BLaER1 treated with 17β-estradiol and CSF1 and Interleukin-3, amounts not matched to agents 10 nM and 100 nM (cell line): ENCODE measurements around the gene PPT2.
"Not testable (repeated sequence)": the region's sequence is repeated elsewhere in the genome, so short reads cannot be mapped to it uniquely, and the experiment has no call there.

ENCODE experiments used
- H3K27ac ChIP-seq, 11 experiments: shearing (Covaris generic); formaldehyde crosslinking; 2 replicates each; pipeline ENCODE4 v1.8.1; 2022
- H3K27me3 ChIP-seq, 11 experiments: shearing (Covaris generic); formaldehyde crosslinking; 2 replicates each; pipeline ENCODE4 v1.8.1; 2022
- H3K36me3 ChIP-seq, 11 experiments: shearing (Covaris generic); formaldehyde crosslinking; 2 replicates each; pipeline ENCODE4 v1.8.1; 2022
- H3K4me1 ChIP-seq, 10 experiments: shearing (Covaris generic); formaldehyde crosslinking; 2 replicates each; pipeline ENCODE4 v1.8.1; 2022
- H3K4me2 ChIP-seq, 11 experiments: shearing (Covaris generic); formaldehyde crosslinking; 2 replicates each; pipeline ENCODE4 v1.8.1; 2022
- H3K4me3 ChIP-seq, 10 experiments: shearing (Covaris generic); formaldehyde crosslinking; 2 replicates each; pipeline ENCODE4 v1.8.1; 2022
- H3K9ac ChIP-seq, 11 experiments: shearing (Covaris generic); formaldehyde crosslinking; 2 replicates each; pipeline ENCODE4 v1.8.1; 2022
- H3K9me3 ChIP-seq, 11 experiments: shearing (Covaris generic); formaldehyde crosslinking; replicated peaks in 1 of 11; 2 replicates each; pipeline ENCODE4 v1.8.1; 2022
- H4K20me1 ChIP-seq, 11 experiments: shearing (Covaris generic); formaldehyde crosslinking; 2 replicates each; pipeline ENCODE4 v1.8.1; 2022
- Cebpa-rat ChIP-seq, 11 experiments: shearing (Covaris generic); IDR thresholded peaks; 2 replicates each; pipeline ENCODE4 v1.8.1; 2022

The PPT2 gene

DNA sequence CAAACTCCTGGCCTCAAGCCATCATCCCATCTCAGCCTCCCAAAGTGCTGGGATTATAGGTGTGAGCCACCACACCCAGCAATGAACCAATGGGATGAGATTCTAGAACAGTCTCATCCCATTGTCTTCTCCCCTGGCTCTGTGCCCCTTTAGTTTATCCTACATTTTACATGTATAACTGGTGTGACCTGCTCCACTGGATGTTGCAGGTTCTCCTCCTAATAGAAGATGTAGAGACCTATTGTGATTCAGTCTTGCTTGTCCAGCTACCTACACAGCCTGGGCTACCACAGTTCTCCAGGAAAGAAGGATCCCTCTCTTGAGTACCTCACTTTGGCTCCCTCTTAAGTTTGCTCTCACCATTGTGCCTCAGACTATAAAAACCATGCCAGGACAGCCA lies 21.8 kb upstream of the PPT2 start:
- Histone ChIP-seq H3K4me2 (no peak overlapping the region), H3K27ac (no peak overlapping the region)

DNA sequence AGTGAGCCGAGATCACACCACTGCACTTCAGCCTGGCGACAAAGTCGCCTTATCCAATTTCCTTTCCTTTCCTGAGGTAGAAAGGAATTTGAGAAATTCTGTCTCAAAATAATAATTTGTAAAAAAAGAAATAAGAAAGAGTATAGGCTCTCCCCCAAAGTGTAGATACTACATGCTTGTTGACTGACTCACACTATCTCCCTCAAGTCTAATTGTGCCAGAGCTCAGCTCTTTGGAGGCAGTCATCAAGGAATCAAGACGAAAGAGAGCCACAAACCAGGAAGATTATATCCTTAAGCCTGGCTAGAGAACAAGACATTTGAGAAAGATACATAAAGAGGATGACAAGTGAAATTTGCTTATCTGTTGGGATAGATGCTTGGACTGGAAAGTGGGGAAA lies 20.2 kb upstream of the PPT2 start:
- no peak overlapping the region for H3K4me2 ChIP-seq
- TF ChIP-seq Cebpa-rat (IDR thresholded peaks at IDR 0.05) = no peak
- no peaks in the 10 kb centered on the region for H3K27me3 ChIP-seq
- H4K20me1 ChIP-seq = no peaks in the 10 kb centered on the region
- H3K27ac ChIP-seq = no peak overlapping the region
- peaks cover 9 to 17% (median 11%) of the 10 kb centered on the region in 10 experiments for H3K4me1 ChIP-seq
- H3K36me3 ChIP-seq = no peaks in the 10 kb centered on the region
- H3K9ac ChIP-seq = no peak overlapping the region
- no peak overlapping the region for H3K4me3 ChIP-seq
- no peaks in the 10 kb centered on the region for H3K9me3 ChIP-seq

More for the DNA sequence above, 21.8 kb upstream of the PPT2 start:
- Histone ChIP-seq H3K4me1 (peaks cover 16 to 26% (median 20%) of the 10 kb centered on the region in 10 experiments), H3K4me3 (no peak overlapping the region), H4K20me1 (no peaks in the 10 kb centered on the region), H3K9me3 (no peaks in the 10 kb centered on the region), H3K9ac (no peak overlapping the region), H3K36me3 (no peaks in the 10 kb centered on the region; a peak in 1 of 22 replicates), H3K27me3 (no peaks in the 10 kb centered on the region)
- no peak for TF ChIP-seq Cebpa-rat (IDR thresholded peaks at IDR 0.05)

DNA sequence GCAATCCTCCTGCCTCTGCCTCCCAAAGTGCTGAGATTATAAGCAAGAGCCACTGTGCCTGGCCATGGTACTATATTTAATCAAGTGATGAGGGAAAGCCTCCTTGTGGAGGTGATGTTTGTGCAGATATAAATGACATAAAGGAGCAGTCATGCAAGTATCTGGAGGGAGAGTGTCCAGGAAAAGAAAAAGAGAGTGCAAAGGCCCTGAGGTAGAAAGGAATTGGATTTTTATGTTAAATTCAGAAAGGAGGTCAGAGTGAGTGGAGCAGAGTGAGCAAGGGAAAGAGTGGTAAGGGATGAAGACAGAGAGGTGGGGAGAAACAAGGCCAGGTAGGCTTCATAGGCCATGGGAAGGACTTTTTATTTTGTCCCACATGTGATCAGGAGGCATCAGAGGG lies 16.5 kb upstream of the PPT2 start:
- Histone ChIP-seq H3K9ac (no peak overlapping the region), H3K9me3 (no peaks in the 10 kb centered on the region), H3K4me2 (no peak overlapping the region), H3K4me1 (peaks cover 0 to 7% (median 0%) of the 10 kb centered on the region in 10 experiments; a peak in 4 of 20 replicates), H3K4me3 (no peak overlapping the region), H3K27me3 (no peaks in the 10 kb centered on the region), H4K20me1 (no peaks in the 10 kb centered on the region), H3K36me3 (no peaks in the 10 kb centered on the region), H3K27ac (no peak overlapping the region)
- no peak for TF ChIP-seq Cebpa-rat (IDR thresholded peaks at IDR 0.05)

DNA sequence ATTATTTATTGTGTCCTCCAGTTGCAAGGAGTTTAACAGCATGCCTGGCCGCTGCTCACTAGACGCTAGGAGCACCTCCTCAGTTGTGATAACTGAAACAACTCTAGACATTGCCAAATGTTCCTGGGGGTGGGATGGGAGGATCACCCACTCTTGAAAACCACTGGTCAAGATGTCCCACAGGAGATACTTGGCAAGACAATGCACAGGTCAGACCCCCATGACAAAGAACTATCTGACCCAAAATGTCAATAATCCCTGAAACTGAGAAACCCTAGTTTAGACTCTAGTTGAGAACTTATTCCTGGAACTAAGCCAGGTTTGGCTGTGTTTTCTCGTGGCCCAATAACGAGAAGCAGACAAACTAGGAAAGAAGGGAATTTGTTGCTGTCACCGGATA lies 14.4 kb upstream of the PPT2 start:
- no peak for TF ChIP-seq Cebpa-rat (IDR thresholded peaks at IDR 0.05)
- no peaks in the 10 kb centered on the region for H4K20me1 ChIP-seq
- H3K4me3 ChIP-seq = no peak overlapping the region
- H3K4me1 ChIP-seq = peaks cover 0 to 7% (median 0%) of the 10 kb centered on the region in 10 experiments; a peak in 4 of 20 replicates
- no peaks in the 10 kb centered on the region for H3K9me3 ChIP-seq
- no peak overlapping the region for H3K4me2 ChIP-seq
- no peaks in the 10 kb centered on the region for H3K27me3 ChIP-seq
- no peak overlapping the region for H3K9ac ChIP-seq
- no peaks in the 10 kb centered on the region for H3K36me3 ChIP-seq
- H3K27ac ChIP-seq = no peak overlapping the region

DNA sequence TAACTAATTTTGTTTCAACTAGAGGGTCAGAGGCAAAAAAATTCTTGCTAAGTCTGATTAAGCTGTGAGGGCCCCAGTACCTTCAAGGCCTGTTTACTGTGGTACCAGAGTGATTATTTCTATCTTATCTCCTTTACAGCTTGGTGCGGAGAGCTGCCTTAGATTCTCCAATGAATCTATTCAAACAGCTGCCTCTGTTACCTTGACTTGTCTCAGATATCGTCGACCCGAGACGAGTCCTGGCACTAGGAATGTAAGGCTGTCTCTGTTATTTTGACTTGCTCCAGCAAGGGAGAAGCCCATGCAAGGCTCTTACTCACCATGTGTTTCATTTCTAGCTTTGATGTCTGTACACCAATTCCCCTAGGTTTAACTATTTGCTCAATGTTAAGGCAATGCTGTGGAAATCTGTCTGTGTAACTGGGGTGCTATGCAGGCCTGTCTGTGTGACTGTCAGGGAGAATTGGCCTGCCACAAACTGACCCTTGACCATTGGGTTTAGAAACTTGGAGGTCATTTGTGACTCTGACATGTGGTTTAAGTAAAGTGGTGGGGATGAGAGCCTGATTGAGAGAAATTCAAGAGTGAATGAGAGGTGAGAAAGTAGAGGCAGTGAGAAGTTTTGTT lies 13.4 kb upstream of the PPT2 start:
- Histone ChIP-seq H3K4me2 (no peak overlapping the region), H3K27ac (no peak overlapping the region), H3K4me3 (no peak overlapping the region), H3K36me3 (no peaks in the 10 kb centered on the region), H3K4me1 (peaks cover 0 to 7% (median 0%) of the 10 kb centered on the region in 10 experiments; a peak in 4 of 20 replicates), H3K9me3 (no peaks in the 10 kb centered on the region), H4K20me1 (no peaks in the 10 kb centered on the region), H3K27me3 (no peaks in the 10 kb centered on the region), H3K9ac (no peak overlapping the region)
- no peak for TF ChIP-seq Cebpa-rat (IDR thresholded peaks at IDR 0.05)

DNA sequence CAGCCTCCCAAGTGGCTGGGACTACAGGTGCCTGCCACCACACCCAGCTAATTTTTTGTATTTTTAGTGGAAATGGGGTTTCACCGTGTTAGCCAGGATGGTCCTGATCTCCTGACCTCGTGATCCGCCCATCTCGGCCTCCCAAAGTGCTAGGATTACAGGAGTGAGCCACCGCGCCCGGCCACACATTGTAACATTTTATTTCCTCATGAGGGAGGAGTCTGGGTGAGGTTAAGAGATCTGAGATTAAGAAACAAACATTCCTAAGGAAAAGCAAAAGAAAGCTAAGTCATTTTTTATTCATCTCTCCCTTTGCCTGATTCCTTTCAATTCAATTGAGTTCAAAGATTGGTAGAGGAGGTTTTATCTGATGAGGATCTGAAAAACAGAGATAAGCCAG lies 9.7 kb upstream of the PPT2 start:
- not testable (repeated sequence) for H3K9me3 ChIP-seq, H3K4me3 ChIP-seq, H3K4me1 ChIP-seq, H3K9ac ChIP-seq, H3K4me2 ChIP-seq, H4K20me1 ChIP-seq, H3K27ac ChIP-seq, H3K36me3 ChIP-seq
- peaks cover 0 to 19% (median 8%) of the 10 kb centered on the region in 11 experiments; a peak in 9 of 22 replicates for H3K27me3 ChIP-seq

DNA sequence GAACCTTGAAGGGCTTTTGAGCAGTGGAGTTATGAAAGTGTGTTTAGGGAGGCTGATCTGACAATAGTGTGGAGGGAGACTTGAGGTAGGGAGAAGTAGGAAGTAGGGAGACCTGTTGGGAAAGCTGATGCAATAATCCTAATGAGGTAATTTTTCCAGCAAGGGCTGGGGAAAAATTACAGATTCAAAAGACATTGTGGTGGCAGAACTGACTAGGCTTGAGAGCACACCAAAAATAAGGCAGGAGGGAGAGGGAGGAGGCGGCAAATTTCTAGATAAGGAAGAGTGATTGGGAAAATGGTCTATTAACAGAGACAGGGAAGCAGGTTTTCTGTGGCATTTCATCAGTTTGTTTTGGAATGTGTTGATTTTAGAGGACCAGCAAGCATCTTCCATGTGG lies 7.7 kb upstream of the PPT2 start:
- peaks cover 0 to 9% (median 6%) of the 10 kb centered on the region in 11 experiments; a peak in 8 of 22 replicates for H3K9me3 ChIP-seq
- H3K27ac ChIP-seq = no peak overlapping the region
- no peaks in the 10 kb centered on the region for H3K36me3 ChIP-seq
- H3K4me1 ChIP-seq = peaks cover 0 to 7% (median under 1%) of the 10 kb centered on the region in 10 experiments; a peak in 6 of 20 replicates
- no peaks in the 10 kb centered on the region for H4K20me1 ChIP-seq
- H3K4me3 ChIP-seq = no peak overlapping the region
- no peak overlapping the region for H3K4me2 ChIP-seq
- peaks cover 0 to 19% (median 8%) of the 10 kb centered on the region in 11 experiments; a peak in 10 of 22 replicates for H3K27me3 ChIP-seq
- H3K9ac ChIP-seq = no peak overlapping the region
- TF ChIP-seq Cebpa-rat (IDR thresholded peaks at IDR 0.05) = no peak

DNA sequence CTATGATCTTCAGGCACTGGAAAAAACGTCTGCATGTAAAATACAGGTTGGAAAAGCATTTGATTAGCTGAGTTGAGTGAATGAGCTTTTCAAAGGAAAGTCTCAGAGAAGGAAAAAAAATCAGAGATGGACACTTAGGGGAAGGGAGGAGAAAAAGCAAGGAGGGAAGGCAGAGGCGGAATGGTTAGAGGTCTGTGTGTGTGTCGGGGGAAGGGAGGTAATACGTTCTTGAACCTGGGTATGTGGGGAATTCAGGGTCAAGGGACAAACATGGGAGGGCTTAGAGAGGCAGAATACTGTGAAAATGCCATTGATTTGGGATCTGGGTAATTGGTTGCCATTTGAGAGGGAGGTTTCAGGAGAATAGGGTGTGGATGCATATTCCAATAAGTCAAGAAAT lies 7.3 kb upstream of the PPT2 start:
- Histone ChIP-seq H4K20me1 (no peaks in the 10 kb centered on the region), H3K4me3 (no peak overlapping the region), H3K4me1 (peaks cover 0 to 6% (median 1%) of the 10 kb centered on the region in 10 experiments; a peak in 6 of 20 replicates), H3K9me3 (peaks cover 0 to 9% (median 6%) of the 10 kb centered on the region in 11 experiments; a peak in 8 of 22 replicates), H3K27ac (no peak overlapping the region), H3K27me3 (peaks cover 0 to 19% (median 8%) of the 10 kb centered on the region in 11 experiments; a peak in 10 of 22 replicates), H3K36me3 (no peaks in the 10 kb centered on the region), H3K9ac (no peak overlapping the region), H3K4me2 (no peak overlapping the region)
- no peak for TF ChIP-seq Cebpa-rat (IDR thresholded peaks at IDR 0.05)

DNA sequence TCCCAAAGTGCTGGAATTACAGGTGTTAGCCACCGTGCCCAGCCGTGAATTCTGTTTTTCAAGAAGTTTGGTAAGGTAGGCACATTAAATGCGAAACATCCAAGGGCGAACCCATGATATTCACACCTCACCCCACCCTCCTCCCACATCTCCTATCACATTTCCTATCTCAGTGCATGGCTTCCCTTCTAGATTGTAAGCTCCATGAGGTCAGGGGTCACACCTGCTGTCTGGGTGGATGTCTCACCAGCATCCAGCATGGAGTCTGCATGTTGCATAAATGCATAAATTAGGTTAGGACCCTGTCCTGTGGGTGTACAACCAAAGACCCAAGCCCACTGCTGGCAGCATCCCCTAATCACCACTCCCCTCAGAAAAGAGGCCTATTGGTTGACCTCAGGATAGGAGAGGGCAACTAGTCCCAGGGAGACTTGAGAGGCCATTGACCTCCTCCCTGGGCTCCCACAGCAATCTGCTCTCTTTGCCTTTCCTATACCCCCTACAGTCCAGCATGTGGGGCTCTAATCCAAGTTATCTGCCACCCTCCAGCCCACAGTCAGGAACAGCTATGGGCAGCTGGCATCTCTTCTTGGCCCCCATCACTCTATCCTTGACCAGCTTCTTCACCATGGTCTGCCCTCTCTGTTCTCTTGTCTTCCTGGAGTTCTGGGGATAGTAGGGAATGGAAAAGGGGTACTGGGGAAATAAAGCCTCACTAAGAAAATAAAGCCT lies 6.4 kb upstream of the PPT2 start:
- Histone ChIP-seq H3K4me1 (peaks cover 0 to 12% (median 7%) of the 10 kb centered on the region in 10 experiments; a peak in 16 of 20 replicates), H3K4me3 (no peak overlapping the region), H3K4me2 (no peak overlapping the region), H3K27ac (no peak overlapping the region), H3K9me3 (peaks cover 0 to 9% (median 6%) of the 10 kb centered on the region in 11 experiments; a peak in 8 of 22 replicates), H3K36me3 (no peaks in the 10 kb centered on the region), H3K9ac (no peak overlapping the region), H4K20me1 (no peaks in the 10 kb centered on the region), H3K27me3 (peaks cover 0 to 19% (median 8%) of the 10 kb centered on the region in 11 experiments; a peak in 11 of 22 replicates)
- no peak for TF ChIP-seq Cebpa-rat (IDR thresholded peaks at IDR 0.05)
